Dedifferentiated amniotic fluid mesenchymal stem cell (primary cell): ENCODE results near the gene OR5T1.

Experiments used
- DNase-seq: peaks from one replicate; pipeline ENCODE4 v3.0.0-alpha.2; 2016; ENCODE audit errors: extremely low spot score

The OR5T1 gene

DNA sequence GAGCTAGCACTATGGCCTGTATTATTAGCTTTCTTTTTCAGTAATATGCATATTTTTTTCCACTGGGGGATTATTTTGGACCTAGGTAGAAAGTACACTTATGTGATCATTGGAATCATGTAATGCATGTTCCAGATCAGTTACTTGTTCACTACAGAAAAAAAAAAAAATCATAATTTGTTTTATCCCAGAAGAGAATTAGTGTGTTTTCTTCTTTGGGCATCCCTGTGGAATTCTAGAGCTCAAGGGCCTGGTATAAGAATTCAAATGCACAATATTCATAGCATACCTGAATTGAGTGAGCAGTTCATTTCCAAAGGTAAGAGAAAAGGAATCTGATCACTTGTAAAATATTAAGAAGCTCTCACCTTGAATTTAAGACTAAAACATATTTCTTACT, at the start of gene OR5T1:
Gene OR5T1 (plus strand): TSS at position 301 of the 400 bp plus-strand sequence. CDS start 1,485 bp downstream, outside the sequence.
- DNase-seq: no peak

DNA sequence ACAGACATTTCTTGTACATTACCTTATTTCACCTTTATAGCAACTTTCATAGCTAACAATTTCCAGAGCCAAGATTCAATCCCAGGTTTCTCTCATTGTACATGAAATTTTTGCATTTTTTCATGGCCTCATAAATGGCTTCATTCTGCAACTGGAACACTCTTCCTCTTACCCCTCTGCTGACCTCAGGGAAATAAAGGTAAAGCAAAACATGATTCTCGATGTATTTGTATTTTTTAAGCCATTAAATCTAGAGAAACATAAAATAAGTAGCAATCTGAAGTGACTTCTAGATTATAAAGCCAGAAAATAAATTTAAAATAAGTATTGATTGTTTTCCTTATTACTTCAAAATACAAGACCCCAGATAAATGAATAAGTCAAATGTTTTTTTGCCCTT, 39.8 kb upstream of the OR5T1 start, which contains the start of gene OR5T2:
Gene OR5T2 (minus strand): TSS at position 101 of the 400 bp plus-strand sequence. CDS start 1,193 bp downstream, outside the sequence.
- DNase-seq: no peak

DNA sequence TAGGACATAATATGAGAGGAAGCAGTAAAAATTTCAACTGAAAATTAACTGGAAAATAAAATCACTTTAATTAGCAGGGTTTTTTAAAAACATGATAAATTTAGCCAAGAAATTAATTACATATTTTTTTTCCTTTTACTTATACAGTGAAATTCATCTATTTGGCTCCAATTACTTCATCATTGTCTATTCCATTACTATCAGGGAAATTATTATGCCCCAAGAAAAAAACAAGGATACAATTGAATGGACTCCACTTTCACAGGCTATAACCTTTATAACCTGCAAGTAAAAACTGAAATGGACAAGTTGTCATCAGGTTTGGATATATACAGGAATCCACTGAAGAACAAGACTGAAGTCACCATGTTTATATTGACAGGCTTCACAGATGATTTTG, 22.0 kb upstream of the OR5T1 start, which contains the start of gene OR5T3:
Gene OR5T3 (plus strand): TSS at position 301 of the 400 bp plus-strand sequence. CDS start 0 bp downstream, at position 301.
- no peak for DNase-seq

DNA sequence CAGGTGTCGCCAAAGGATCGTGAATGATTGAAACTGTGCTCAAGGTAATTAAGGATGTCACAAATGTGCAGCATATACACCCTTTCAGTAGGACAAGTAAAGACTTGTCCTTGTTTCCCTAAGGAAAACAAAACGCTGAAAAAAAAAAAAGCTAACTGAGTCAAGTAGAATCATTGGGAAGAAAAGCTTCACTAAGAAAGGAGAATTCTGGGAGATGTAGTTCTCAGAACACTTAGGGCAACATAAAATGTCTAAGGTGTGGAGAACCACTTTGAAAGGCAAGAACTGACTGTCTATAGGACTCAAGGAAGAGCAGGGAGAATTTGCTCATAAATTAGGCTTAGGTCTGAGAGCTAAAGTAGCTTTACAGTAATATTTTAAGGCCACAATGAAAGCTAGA, 2.9 kb upstream of the OR5T1 start:
- no peak for DNase-seq

DNA sequence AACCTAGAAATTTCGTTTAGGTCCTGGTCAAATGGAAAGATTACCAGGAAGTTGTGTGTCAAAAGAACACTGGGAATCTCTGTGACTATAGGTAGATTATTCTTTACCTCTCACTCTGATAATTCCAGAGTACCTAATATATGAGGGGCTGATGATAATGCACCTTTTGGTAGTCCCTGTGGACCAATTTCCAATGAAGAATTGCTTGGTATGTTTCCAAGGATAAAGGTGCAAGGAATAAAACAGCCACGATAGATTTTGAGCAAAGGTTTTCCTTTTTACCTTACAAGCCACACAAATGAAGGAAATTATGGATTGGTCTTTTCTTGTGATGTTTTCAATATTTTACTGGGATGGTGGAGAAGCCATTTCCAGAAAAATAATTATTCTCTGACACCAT, 18.2 kb downstream of the OR5T1 start, which contains the start of gene OR8H1:
Gene OR8H1 (minus strand): TSS at position 101 of the 400 bp plus-strand sequence. CDS start 1,192 bp downstream, outside the sequence.
- no peak for DNase-seq

DNA sequence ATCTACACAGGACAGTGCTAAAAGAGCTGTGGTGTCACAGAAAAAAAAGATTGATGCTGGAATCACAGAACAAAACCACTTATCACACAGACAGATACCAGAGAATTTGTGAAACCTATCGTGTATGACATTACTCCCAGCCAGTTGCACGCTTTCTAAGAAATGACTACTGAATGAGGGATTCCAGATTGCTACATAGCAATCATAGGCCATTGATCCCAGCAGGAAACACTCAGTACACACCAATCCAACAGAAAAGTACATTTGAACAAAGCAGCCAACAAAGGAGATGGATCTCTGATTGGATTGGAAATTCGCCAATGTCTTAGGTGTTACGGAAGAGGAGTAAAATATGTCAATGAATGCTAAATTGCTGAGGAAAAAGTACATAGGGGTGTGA, 22.9 kb downstream of the OR5T1 start:
- DNase-seq: no peak

DNA sequence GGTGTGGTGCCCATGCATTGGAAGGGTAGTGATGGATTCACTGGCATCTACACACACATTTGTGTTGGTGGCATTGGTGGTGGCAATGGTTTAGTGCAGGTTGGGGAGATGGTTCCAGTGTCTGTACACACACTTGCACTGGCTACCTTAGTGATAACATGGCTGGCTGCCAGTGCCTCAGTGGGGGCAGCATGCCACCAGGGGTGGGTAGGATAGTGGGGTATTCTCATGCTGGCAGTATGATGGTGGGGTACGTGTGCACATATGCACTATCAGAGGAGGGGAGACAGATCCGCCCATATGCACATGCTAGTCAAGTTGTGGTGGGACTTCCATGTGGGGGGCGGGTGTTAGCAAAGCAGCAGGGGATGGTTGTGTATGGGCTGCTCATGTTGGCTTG, 33.9 kb downstream of the OR5T1 start:
- DNase-seq: no peak

DNA sequence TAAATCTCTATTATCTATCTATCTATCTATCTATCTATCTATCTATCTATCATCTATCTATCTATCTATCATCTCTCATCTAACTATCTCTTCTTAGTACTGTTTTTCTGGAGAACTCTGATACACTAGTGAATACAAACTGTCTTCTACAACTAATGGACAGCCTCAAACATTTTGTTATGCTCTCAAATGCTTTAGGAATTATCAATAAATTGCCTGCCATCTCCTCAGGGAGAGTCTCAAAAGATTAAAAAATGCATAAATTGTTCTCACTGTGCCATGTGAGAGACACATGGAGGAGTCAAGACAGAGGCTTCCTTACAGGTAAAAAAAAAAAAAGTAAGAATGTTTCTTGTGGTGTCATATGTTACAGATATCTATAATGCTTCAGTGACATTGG, 40.9 kb downstream of the OR5T1 start, which contains the start of gene OR8K3:
Gene OR8K3 (plus strand): TSS at position 301 of the 400 bp plus-strand sequence. CDS start 3,163 bp downstream, outside the sequence.
- DNase-seq: no peak
